Upper lobe of right lung (tissue), 1 donor: ENCODE measurements around the gene DLG2. TPM values are rescaled to one million over a fixed set of nuclear protein-coding genes. Genes with fewer than 3 reads are reported as not detected.

Source experiments
- ATAC-seq: fragments of 200-7000 bp; cut with Tn5 transposase; one replicate; pipeline ENCODE4 v1.9.1; 2020; ENCODE audit warnings: mild to moderate bottlenecking, moderate library complexity
- DNase-seq: peaks from one replicate; pipeline ENCODE4 v3.0.0-alpha.2; 2020
- H3K27ac ChIP-seq: fragments of 200-600 bp; one replicate; pipeline ENCODE4 v1.8.0; 2022
- H3K27me3 ChIP-seq: fragments of 200-600 bp; one replicate; pipeline ENCODE4 v1.8.0; 2022; ENCODE audit warnings: mild to moderate bottlenecking
- H3K36me3 ChIP-seq: fragments of 200-600 bp; one replicate; pipeline ENCODE4 v1.8.0; 2022
- H3K4me1 ChIP-seq: fragments of 200-600 bp; one replicate; pipeline ENCODE4 v1.8.0; 2022
- H3K4me3 ChIP-seq: fragments of 200-600 bp; one replicate; pipeline ENCODE4 v1.8.0; 2022; ENCODE audit warnings: mild to moderate bottlenecking
- H3K9me3 ChIP-seq: fragments of 200-600 bp; one replicate; pipeline ENCODE4 v1.8.0; 2022
- intact Hi-C: fragments of 100-400 bp; cut with DNase I; formaldehyde crosslinking; loops from one replicate; pipeline ENCODE4 v1.11.0; 2022
- total RNA-seq: library from RNA; stranded (reverse); fragmentation: NEBNext Ultra II Directional; extraction: Animal tissue kit (Norgen Biotek cat#: 25700); gene quantifications from one replicate; pipeline ENCODE4 v1.2.1, GENCODE V29; 2021
- TF ChIP-seq, protein P1 (sequence below): fragments of 200-600 bp; IDR thresholded peaks from one replicate; pipeline ENCODE4 v1.8.0; 2022; ENCODE audit warnings: antibody characterized with exemption
- donor health status: DM: no; HTN: yes; CAD: no; lungs with severe emphysema.

Gene DLG2
- total RNA-seq, 1 donor from 2014 or later = 9.7 TPM

DNA sequence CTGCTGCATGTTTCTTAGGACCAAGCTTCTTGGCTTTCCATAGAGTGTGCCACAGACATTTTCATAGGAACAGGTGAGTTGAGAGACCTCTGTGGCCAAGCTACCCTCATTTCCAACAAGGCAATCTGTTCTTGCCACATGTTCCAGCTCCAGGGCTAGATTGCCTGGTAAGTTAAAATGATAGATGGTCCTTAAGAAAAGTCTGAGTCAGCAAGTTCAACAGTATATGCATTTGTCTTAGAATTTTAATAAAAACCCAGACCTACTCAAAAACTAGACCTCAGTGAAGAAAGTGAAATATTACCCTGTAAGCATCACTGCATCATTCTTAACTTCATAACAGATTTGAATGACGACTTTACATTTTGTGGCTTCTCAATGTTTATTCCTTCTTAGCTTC is 1123.6 kb downstream of the DLG2 start:
- TF ChIP-seq, protein P1, sequence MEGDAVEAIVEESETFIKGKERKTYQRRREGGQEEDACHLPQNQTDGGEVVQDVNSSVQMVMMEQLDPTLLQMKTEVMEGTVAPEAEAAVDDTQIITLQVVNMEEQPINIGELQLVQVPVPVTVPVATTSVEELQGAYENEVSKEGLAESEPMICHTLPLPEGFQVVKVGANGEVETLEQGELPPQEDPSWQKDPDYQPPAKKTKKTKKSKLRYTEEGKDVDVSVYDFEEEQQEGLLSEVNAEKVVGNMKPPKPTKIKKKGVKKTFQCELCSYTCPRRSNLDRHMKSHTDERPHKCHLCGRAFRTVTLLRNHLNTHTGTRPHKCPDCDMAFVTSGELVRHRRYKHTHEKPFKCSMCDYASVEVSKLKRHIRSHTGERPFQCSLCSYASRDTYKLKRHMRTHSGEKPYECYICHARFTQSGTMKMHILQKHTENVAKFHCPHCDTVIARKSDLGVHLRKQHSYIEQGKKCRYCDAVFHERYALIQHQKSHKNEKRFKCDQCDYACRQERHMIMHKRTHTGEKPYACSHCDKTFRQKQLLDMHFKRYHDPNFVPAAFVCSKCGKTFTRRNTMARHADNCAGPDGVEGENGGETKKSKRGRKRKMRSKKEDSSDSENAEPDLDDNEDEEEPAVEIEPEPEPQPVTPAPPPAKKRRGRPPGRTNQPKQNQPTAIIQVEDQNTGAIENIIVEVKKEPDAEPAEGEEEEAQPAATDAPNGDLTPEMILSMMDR = no peak
- Histone ChIP-seq H3K27ac (no peak overlapping the region), H3K36me3 (no peaks in the 10 kb centered on the region), H3K4me1 (no peaks in the 10 kb centered on the region), H3K9me3 (no peaks in the 10 kb centered on the region), H3K4me3 (no peak overlapping the region), H3K27me3 (no peaks in the 10 kb centered on the region)
- DNase-seq (no peak), ATAC-seq (no peak)
- intact Hi-C loops = no loop called here

DNA sequence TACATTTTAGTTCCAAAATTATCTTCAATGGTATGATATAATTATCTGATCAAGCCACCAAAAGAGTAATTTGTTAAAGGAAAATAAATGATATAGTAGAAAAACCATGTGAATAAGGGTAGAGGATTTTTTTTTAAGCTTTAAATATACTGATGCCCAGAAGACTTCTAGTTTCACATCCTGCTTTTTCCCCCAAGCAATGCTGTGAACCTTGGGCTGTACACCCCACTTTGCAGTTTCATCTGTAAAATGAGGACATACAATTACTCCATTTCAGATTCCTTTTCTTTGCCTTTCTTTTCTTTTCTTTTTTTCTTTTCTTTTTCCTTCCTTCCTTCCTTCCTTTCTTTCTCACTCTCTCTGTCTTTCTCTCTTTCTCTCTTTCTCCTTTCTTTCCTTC is 1125.4 kb downstream of the DLG2 start:
- H3K4me3 ChIP-seq = no peak overlapping the region
- DNase-seq = no peak
- H3K27ac ChIP-seq = no peak overlapping the region
- intact Hi-C loops = no loop called here
- no peak for ATAC-seq
- H3K27me3 ChIP-seq = no peaks in the 10 kb centered on the region
- H3K4me1 ChIP-seq = no peaks in the 10 kb centered on the region
- TF ChIP-seq, protein P1 = no peak
- no peaks in the 10 kb centered on the region for H3K36me3 ChIP-seq
- H3K9me3 ChIP-seq = no peaks in the 10 kb centered on the region

DNA sequence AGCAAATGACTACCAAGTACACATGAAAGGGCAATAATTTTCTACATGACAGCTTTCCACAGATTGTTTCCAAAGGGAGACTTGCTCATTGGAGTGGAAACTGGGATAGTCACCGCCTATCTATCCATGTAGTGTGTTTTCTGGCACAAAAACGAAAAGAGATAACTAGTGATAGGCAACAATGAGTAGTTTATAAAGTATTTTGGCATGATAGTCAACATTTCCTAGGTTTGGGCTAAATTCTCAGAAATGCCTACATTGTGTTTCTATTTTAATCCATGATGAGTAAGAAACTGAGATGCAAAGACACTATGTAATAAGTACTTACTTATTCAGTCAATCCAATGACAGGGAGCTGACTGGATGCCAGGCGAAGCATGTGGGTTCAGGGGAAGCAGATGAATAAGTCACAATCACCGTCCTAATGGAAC is 1129.1 kb downstream of the DLG2 start:
- Histone ChIP-seq H3K4me3 (no peak overlapping the region), H3K27me3 (no peaks in the 10 kb centered on the region), H3K27ac (no peak overlapping the region), H3K9me3 (no peaks in the 10 kb centered on the region), H3K36me3 (no peaks in the 10 kb centered on the region), H3K4me1 (no peaks in the 10 kb centered on the region)
- DNase-seq (no peak), ATAC-seq (no peak)
- TF ChIP-seq, protein P1 = no peak
- intact Hi-C loops = no loop called here

DNA sequence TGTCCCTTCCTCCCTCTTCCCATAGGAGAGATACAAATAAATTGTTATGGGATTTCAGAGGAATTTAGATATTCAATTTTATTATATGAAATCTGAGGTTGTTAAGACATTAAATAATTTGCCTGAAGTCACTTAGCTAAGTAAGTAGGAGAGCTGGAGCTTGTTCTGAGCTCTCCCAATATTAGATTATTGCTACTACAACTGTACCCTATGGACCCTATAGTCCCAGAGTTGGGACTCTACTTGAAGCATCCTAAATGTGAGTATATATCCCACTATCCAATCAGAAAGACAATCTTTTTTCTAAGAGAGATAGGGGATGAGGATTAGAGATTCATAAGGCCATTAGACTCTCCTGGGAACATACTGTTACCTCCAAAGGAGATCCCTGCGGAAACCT is 1130.0 kb downstream of the DLG2 start:
- Histone ChIP-seq H3K27me3 (no peaks in the 10 kb centered on the region), H3K27ac (no peak overlapping the region), H3K9me3 (no peaks in the 10 kb centered on the region), H3K4me3 (no peak overlapping the region), H3K36me3 (no peaks in the 10 kb centered on the region), H3K4me1 (no peaks in the 10 kb centered on the region)
- TF ChIP-seq, protein P1 = no peak
- intact Hi-C loops = no loop called here
- DNase-seq = no peak
- no peak for ATAC-seq

DNA sequence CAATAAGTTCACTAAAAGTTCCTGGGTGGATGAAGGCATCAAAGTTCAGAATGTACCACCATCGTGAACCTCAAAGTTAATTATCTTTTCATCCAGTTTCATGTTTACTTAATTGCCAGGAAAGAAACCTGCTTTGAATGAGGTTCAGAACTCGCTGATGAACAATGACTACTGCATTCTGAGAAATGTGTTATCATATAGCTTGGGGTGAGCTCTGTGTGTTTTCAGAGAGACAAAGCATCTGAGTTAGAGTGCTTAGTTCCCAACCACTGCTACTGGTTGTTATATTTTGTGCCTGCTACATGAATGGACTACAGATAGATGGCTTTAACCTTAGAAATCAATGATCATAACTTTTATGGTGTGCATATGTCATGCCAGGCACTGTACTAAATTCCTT is 1131.0 kb downstream of the DLG2 start:
- TF ChIP-seq, protein P1 = no peak
- H3K27ac ChIP-seq = no peak overlapping the region
- no peaks in the 10 kb centered on the region for H3K27me3 ChIP-seq
- no peaks in the 10 kb centered on the region for H3K9me3 ChIP-seq
- no peak for DNase-seq
- intact Hi-C loops = no loop called here
- H3K36me3 ChIP-seq = no peaks in the 10 kb centered on the region
- H3K4me1 ChIP-seq = no peaks in the 10 kb centered on the region
- H3K4me3 ChIP-seq = no peak overlapping the region
- no peak for ATAC-seq

DNA sequence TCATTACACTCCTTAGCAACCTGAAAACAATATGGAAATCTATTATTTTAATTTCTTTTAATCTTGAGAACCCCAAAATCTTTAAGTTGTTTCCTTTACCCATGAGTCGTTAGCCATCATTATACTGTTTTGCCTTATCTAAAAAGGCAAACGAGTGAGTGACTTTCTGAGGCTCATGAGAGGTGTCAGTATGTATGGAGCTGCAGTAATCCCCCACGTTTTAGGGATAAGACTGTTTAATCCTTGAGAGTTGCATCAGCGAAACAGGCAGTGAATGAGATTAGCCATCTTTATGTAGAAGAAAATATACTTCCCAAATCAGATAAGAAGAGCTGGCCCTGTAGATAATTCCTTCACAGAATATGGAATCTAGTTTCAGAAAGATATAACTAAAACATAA is 1147.0 kb downstream of the DLG2 start:
- TF ChIP-seq, protein P1 = no peak
- H3K27ac ChIP-seq = no peak overlapping the region
- H3K36me3 ChIP-seq = no peaks in the 10 kb centered on the region
- no peak overlapping the region for H3K4me3 ChIP-seq
- no peaks in the 10 kb centered on the region for H3K27me3 ChIP-seq
- no peaks in the 10 kb centered on the region for H3K4me1 ChIP-seq
- intact Hi-C loops = no loop called here
- DNase-seq (no peak), ATAC-seq (no peak)
- no peaks in the 10 kb centered on the region for H3K9me3 ChIP-seq
